GM21447 (cell line): ENCODE measurements around the gene LGALS9C.
"Not testable (repeated sequence)": the region's sequence is repeated elsewhere in the genome, so short reads cannot be mapped to it uniquely, and the experiment has no call there.

Experiments used
- ATAC-seq: cut with Tn5 transposase; IDR thresholded peaks from one replicate; pipeline ENCODE4 v1.9.1; 2021; ENCODE audit not compliant: unreplicated experiment

Gene LGALS9C

GRCh38 chr17:18478362-18478761, 1.8 kb downstream of the LGALS9C start:
- ATAC-seq = not testable (repeated sequence)

GRCh38 chr17:18478977-18479595, 2.5 kb downstream of the LGALS9C start:
- ATAC-seq = not testable (repeated sequence)

GRCh38 chr17:18481775-18482174, 5.2 kb downstream of the LGALS9C start:
- not testable (repeated sequence) for ATAC-seq

GRCh38 chr17:18485936-18486464, 9.4 kb downstream of the LGALS9C start:
- not testable (repeated sequence) for ATAC-seq

- ATAC-seq = not testable (repeated sequence)
These were observed 11.0 kb downstream of the LGALS9C start for GRCh38 chr17:18487633-18488032.

- ATAC-seq = not testable (repeated sequence)
These were observed 12.0 kb downstream of the LGALS9C start for GRCh38 chr17:18488622-18489021.

- not testable (repeated sequence) for ATAC-seq
These were observed 13.4 kb downstream of the LGALS9C start for GRCh38 chr17:18490016-18490415.

GRCh38 chr17:18492712-18493480, 16.3 kb downstream of the LGALS9C start:
- ATAC-seq = peak; percentile 59

- not testable (repeated sequence) for ATAC-seq
These were observed 17.7 kb downstream of the LGALS9C start for GRCh38 chr17:18494250-18494768.

GRCh38 chr17:18497044-18497443, 20.5 kb downstream of the LGALS9C start:
- not testable (repeated sequence) for ATAC-seq

- not testable (repeated sequence) for ATAC-seq
These were observed 22.5 kb downstream of the LGALS9C start for GRCh38 chr17:18499100-18499499.

- not testable (repeated sequence) for ATAC-seq
These were observed 23.2 kb downstream of the LGALS9C start for GRCh38 chr17:18499756-18500155.

- ATAC-seq = not testable (repeated sequence)
These were observed 23.7 kb downstream of the LGALS9C start for GRCh38 chr17:18500281-18500680.

- not testable (repeated sequence) for ATAC-seq
These were observed 24.2 kb downstream of the LGALS9C start for GRCh38 chr17:18500816-18501215.

GRCh38 chr17:18503221-18503620, 26.6 kb downstream of the LGALS9C start:
- ATAC-seq = not testable (repeated sequence)

- not testable (repeated sequence) for ATAC-seq
These were observed 31.1 kb downstream of the LGALS9C start for GRCh38 chr17:18507729-18508128.

GRCh38 chr17:18508667-18509066, 32.1 kb downstream of the LGALS9C start:
- ATAC-seq = not testable (repeated sequence)

GRCh38 chr17:18521100-18521499, 44.5 kb downstream of the LGALS9C start:
- not testable (repeated sequence) for ATAC-seq

GRCh38 chr17:18525015-18525414, 48.4 kb downstream of the LGALS9C start:
- ATAC-seq = not testable (repeated sequence)

- not testable (repeated sequence) for ATAC-seq
These were observed 49.7 kb downstream of the LGALS9C start for GRCh38 chr17:18526168-18526800.

- not testable (repeated sequence) for ATAC-seq
These were observed 50.8 kb downstream of the LGALS9C start for GRCh38 chr17:18527354-18527753.
